SK-N-SH (cell line): Measurements from ENCODE around the gene AGAP1. TPM values are rescaled to one million over a fixed set of nuclear protein-coding genes. Genes with fewer than 3 reads are reported as not detected.

Experiments
- CTCF ChIA-PET: fragments of 300-600, 350-600 bp; formaldehyde crosslinking; extraction: SDS; loops from one replicate; lab custom pipeline; 2021; lab: Yijun Ruan, JAX
- POLR2A ChIA-PET: fragments of 350-600 bp; sonication (Branson Sonifier 250); formaldehyde crosslinking; extraction: SDS; loops from one replicate; lab custom pipeline; 2020; ENCODE audit warnings: antibody characterized with exemption, inconsistent platforms; lab: Yijun Ruan, JAX
- DNase-seq: peaks from one replicate; pipeline ENCODE4 v3.0.0; 2012
- H2AFZ ChIP-seq: fragments of 200-600 bp; sonication (generic); 2 replicates; pipeline ENCODE4 v1.8.1; 2016; ENCODE audit warnings: antibody characterized with exemption, mild to moderate bottlenecking, low read depth
- H3F3A ChIP-seq: fragments of 200-600 bp; sonication (generic); replicated peaks from 2 replicates; pipeline ENCODE3; 2016; ENCODE audit warnings: antibody characterized with exemption, mild to moderate bottlenecking; ENCODE audit not compliant: insufficient read depth
- H3K27ac ChIP-seq, 2 experiments: fragments of 200-500 bp in 1 of 2; fragments of 200-600 bp in 1 of 2; sonication (Bioruptor generic) in 1 of 2; sonication (generic), shearing (Covaris generic) in 1 of 2; 2 replicates each; pipeline versions ENCODE4 v1.5.1 to v1.6.1; 2014 to 2016; ENCODE audit warnings: low read depth in 2 of 2, inconsistent platforms in 1 of 2, low read length in 1 of 2, mild to moderate bottlenecking in 1 of 2, mixed read lengths in 1 of 2
- H3K27me3 ChIP-seq: fragments of 200-600 bp; sonication (generic), shearing (Covaris generic); 2 replicates; pipeline ENCODE4 v1.6.1; 2016; ENCODE audit warnings: mixed run types; ENCODE audit not compliant: insufficient read depth
- H3K36me3 ChIP-seq, 2 experiments: fragments of 200-500 bp in 1 of 2; fragments of 200-600 bp in 1 of 2; sonication (Bioruptor generic) in 1 of 2; sonication (generic) in 1 of 2; replicated peaks in 1 of 2; 2 replicates each; pipeline versions ENCODE3 to v1.5.1; 2014 to 2016; ENCODE audit warnings: low read length in 1 of 2, mild to moderate bottlenecking in 1 of 2; ENCODE audit not compliant: insufficient read depth in 2 of 2, control insufficient read depth in 1 of 2
- H3K4me1 ChIP-seq, 2 experiments: fragments of 200-500 bp in 1 of 2; fragments of 200-600 bp in 1 of 2; sonication (Bioruptor generic) in 1 of 2; sonication (generic), shearing (Covaris generic) in 1 of 2; 2 replicates each; pipeline versions ENCODE4 v1.5.1 to v1.6.1; 2014 to 2016; ENCODE audit warnings: low read depth in 1 of 2, low read length in 1 of 2, mixed run types in 1 of 2; ENCODE audit not compliant: insufficient read depth in 2 of 2, control insufficient read depth in 1 of 2
- H3K4me2 ChIP-seq: fragments of 200-600 bp; sonication (generic), shearing (Covaris generic); 2 replicates; pipeline ENCODE4 v1.6.1; 2017; ENCODE audit warnings: mixed run types
- H3K4me3 ChIP-seq, 2 experiments: fragments of 200-500 bp in 1 of 2; fragments of 200-600 bp in 1 of 2; sonication (Bioruptor generic) in 1 of 2; sonication (generic), shearing (Covaris generic) in 1 of 2; 2 replicates each; pipeline versions ENCODE4 v1.5.1 to v1.8.1; 2014 to 2016; ENCODE audit warnings: low read depth in 2 of 2, inconsistent platforms in 1 of 2, low read length in 1 of 2, mild to moderate bottlenecking in 1 of 2, mixed read lengths in 1 of 2, moderate library complexity in 1 of 2
- H3K79me2 ChIP-seq: fragments of 200-600 bp; sonication (generic); 2 replicates; pipeline ENCODE4 v1.8.1; 2017; ENCODE audit warnings: mild to moderate bottlenecking; ENCODE audit not compliant: insufficient read depth
- H3K9ac ChIP-seq: fragments of 200-600 bp; sonication (generic); 2 replicates; pipeline ENCODE4 v1.6.1; 2017; ENCODE audit warnings: mixed run types
- H3K9me2 ChIP-seq: fragments of 200-600 bp; sonication (generic); 2 replicates; pipeline ENCODE4 v1.6.1; 2017; ENCODE audit warnings: mixed run types
- H3K9me3 ChIP-seq: fragments of 200-600 bp; sonication (generic); 2 replicates; pipeline ENCODE4 v1.6.1; 2017; ENCODE audit warnings: mixed run types, mild to moderate bottlenecking, moderate library complexity
- H4K20me1 ChIP-seq: fragments of 200-600 bp; sonication (generic); 2 replicates; pipeline ENCODE4 v1.6.1; 2017; ENCODE audit warnings: mild to moderate bottlenecking, mixed run types; ENCODE audit not compliant: insufficient read depth
- ELF1 ChIP-seq: IDR thresholded peaks from 2 replicates; pipeline ENCODE4 v1.4.0; 2012
- EP300 ChIP-seq, 2 experiments: IDR thresholded peaks; 2 replicates each; pipeline versions ENCODE4 v1.4.0 to v1.6.1; 2012; ENCODE audit warnings: borderline replicate concordance in 1 of 2, low read depth in 1 of 2, low read length in 1 of 2
- EZH2phosphoT487 ChIP-seq: fragments of 200-600 bp; sonication (generic); IDR thresholded peaks from 2 replicates; pipeline ENCODE4 v1.6.1; 2017; ENCODE audit warnings: low read depth, mixed run types, mild to moderate bottlenecking, antibody characterized with exemption, moderate library complexity, borderline replicate concordance
- FOXJ3 ChIP-seq: sonication (generic); formaldehyde crosslinking; IDR thresholded peaks from 2 replicates; pipeline ENCODE4 v1.5.1; 2020; ENCODE audit warnings: mild to moderate bottlenecking, missing genetic modification reagents
- JUND ChIP-seq: IDR thresholded peaks from 2 replicates; pipeline ENCODE4 v1.4.0; 2012
- MEF2A ChIP-seq: IDR thresholded peaks from 2 replicates; pipeline ENCODE4 v1.4.0; 2012; ENCODE audit warnings: low read depth, borderline replicate concordance
- NFIC ChIP-seq: IDR thresholded peaks from 2 replicates; pipeline ENCODE4 v1.4.0; 2012; ENCODE audit warnings: borderline replicate concordance
- NRF1 ChIP-seq: IDR thresholded peaks from 2 replicates; pipeline ENCODE4 v1.6.1; 2012; ENCODE audit warnings: low read depth, mild to moderate bottlenecking, low read length
- PBX3 ChIP-seq: IDR thresholded peaks from 2 replicates; pipeline ENCODE4; 2012
- POLR2AphosphoS5 ChIP-seq: IDR thresholded peaks from 2 replicates; pipeline ENCODE4 v1.6.1; 2012; ENCODE audit warnings: low read depth, low read length
- RCOR1 ChIP-seq: fragments of 150-350 bp; IDR thresholded peaks from 2 replicates; pipeline ENCODE4 v1.6.1; 2017; ENCODE audit warnings: antibody characterized with exemption, low read length
- RFX5 ChIP-seq: IDR thresholded peaks from 2 replicates; pipeline ENCODE4 v1.6.1; 2012; ENCODE audit warnings: mild to moderate bottlenecking, improper control_type of control experiment, low read length
- RXRA ChIP-seq: IDR thresholded peaks from 2 replicates; pipeline ENCODE4 v1.4.0; 2012; ENCODE audit warnings: low read depth, mild to moderate bottlenecking, borderline replicate concordance
- USF1 ChIP-seq: IDR thresholded peaks from 2 replicates; pipeline ENCODE4 v1.4.0; 2012; ENCODE audit warnings: low read depth, borderline replicate concordance
- WGBS: methylation state at CpG from one replicate; pipeline ENCODE4 v1.1.6; 2017; ENCODE audit warnings: low lambda C conversion rate; 5-methylcytosine and 5-hydroxymethylcytosine counted together
- polyA plus RNA-seq, 3 experiments: library from polyadenylated mRNA; depleted of rRNA; stranded (reverse); fragments of >200 nt; gene quantifications; 2 replicates each; pipeline ENCODE4 v1.2.3, GENCODE V29; 2012
- TF ChIP-seq, protein P1 (sequence below): fragments of 150-350 bp; IDR thresholded peaks from 2 replicates; pipeline ENCODE4 v1.6.1; 2016; ENCODE audit warnings: mild to moderate bottlenecking, low read depth, low read length
- TF ChIP-seq, protein P2 (sequence below): fragments of 150-350 bp; IDR thresholded peaks from 2 replicates; pipeline ENCODE4 v1.6.1; 2017; ENCODE audit warnings: antibody characterized with exemption, low read length, low read depth, borderline replicate concordance

Gene AGAP1
- polyA plus RNA-seq, 1 of the 3 experiments (the other 2 are of a cell fraction) = 8.8 TPM

DNA sequence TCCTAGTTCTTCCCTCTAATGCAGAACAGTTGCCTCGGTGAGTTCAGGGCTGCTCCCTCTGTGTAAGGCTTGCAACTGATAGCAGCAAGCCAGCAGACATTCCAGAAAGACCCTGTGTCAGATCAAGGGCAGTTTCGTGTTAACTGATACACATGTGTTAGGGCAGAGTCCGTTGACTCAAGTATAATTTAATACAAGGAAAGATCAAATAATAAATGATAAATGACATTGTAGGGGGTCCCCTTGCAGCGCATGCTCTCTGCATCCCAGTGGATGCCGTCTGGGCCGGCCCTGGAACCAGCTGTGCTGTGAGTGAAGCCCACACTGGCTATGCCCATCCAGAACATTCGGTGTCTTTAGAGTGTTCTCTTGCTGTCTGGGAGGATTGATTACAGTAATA, 180.3 kb downstream of the AGAP1 start:
- Histone ChIP-seq H3K27ac (peak overlapping the region in 1 of 2 experiments; percentile 43; a peak in 2 of 4 replicates), H3K36me3 (no peaks in the 10 kb centered on the region), H3K9ac (no peak overlapping the region), H3K9me3 (no peaks in the 10 kb centered on the region), H3K4me2 (no peak overlapping the region), H2AFZ (no peak overlapping the region), H4K20me1 (peaks cover 61% of the 10 kb centered on the region), H3K4me3 (no peak overlapping the region), H3K27me3 (no peaks in the 10 kb centered on the region), H3K4me1 (peaks cover 0 to 26% of the 10 kb centered on the region in 2 experiments; a peak in 2 of 4 replicates), H3F3A (no peaks in the 10 kb centered on the region), H3K79me2 (peaks cover 10% of the 10 kb centered on the region), H3K9me2 (no peaks in the 10 kb centered on the region)
- ChIA-PET POLR2A (no interaction called here), CTCF (interaction anchor here (0.6 to 6.0 kb wide), 6 partner anchors 36 to 94 kb away, joined by 3 to 121 read pairs (median 5); no protein-coding TSS in a partner anchor)
- no peak for TF ChIP-seq MEF2A
- TF ChIP-seq RFX5 = no peak
- no peak for TF ChIP-seq NFIC
- no peak for TF ChIP-seq USF1
- no peak for TF ChIP-seq NRF1
- no peak for TF ChIP-seq FOXJ3 (CRISPR knock-in tag)
- TF ChIP-seq JUND = no peak
- no peak for TF ChIP-seq EP300 (IDR thresholded peaks at IDR 0.05; ENCODE audit: borderline replicate concordance in 1 of 2, low read depth in 1 of 2, low read length in 1 of 2)
- TF ChIP-seq, protein P1, sequence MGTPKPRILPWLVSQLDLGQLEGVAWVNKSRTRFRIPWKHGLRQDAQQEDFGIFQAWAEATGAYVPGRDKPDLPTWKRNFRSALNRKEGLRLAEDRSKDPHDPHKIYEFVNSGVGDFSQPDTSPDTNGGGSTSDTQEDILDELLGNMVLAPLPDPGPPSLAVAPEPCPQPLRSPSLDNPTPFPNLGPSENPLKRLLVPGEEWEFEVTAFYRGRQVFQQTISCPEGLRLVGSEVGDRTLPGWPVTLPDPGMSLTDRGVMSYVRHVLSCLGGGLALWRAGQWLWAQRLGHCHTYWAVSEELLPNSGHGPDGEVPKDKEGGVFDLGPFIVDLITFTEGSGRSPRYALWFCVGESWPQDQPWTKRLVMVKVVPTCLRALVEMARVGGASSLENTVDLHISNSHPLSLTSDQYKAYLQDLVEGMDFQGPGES = no peak
- no peak for TF ChIP-seq POLR2AphosphoS5
- no peak for TF ChIP-seq PBX3
- TF ChIP-seq, protein P2, sequence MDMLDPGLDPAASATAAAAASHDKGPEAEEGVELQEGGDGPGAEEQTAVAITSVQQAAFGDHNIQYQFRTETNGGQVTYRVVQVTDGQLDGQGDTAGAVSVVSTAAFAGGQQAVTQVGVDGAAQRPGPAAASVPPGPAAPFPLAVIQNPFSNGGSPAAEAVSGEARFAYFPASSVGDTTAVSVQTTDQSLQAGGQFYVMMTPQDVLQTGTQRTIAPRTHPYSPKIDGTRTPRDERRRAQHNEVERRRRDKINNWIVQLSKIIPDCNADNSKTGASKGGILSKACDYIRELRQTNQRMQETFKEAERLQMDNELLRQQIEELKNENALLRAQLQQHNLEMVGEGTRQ = no peak
- TF ChIP-seq RCOR1 = no peak
- TF ChIP-seq ELF1 = no peak
- no peak for TF ChIP-seq EZH2phosphoT487
- TF ChIP-seq RXRA = no peak
- DNase-seq = peak; percentile 64
- WGBS = 76% methylated on average over 7 of the region's 7 CpGs
